ENCODE data around the gene PFAS. TPM values are rescaled to one million over a fixed set of nuclear protein-coding genes. Genes with fewer than 3 reads are reported as not detected.

The PFAS gene
- total and polyA plus RNA-seq, 10 of the 15 experiments (the other 5 are each of a cell fraction or from before 2014, with no cell fraction given) = 13.9 to 122 (median 47.2) TPM

DNA sequence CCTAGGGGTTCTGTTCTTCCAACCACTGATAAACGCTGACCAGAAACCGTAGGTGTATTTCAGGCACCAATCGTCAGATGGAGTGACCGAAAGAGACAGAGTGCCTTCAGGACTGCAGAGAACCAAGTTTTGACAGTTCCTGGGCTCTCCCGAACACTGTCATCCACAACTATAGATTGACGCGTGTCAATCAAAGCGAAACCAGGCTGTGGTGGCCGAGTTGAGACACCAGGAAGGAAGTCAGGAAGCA, 26.8 kb upstream of the PFAS start:
- no peak for DNase-seq (ENCODE audit: low read depth, low spot score)
- no peaks in the 10 kb centered on the region for H3K79me2 ChIP-seq (ENCODE audit: control insufficient read depth, insufficient read depth, low read length)
- SMC1A ChIA-PET (ENCODE audit: uncharacterized antibody, unreplicated experiment) = interaction anchor here (1.5 to 6.7 kb wide), 12 partner anchors 11 to 103 kb away, joined by 4 to 64 read pairs (median 22); partner anchors contain the start of genes AURKB, BORCS6, CTC1 and PFAS
- H3K9ac ChIP-seq (ENCODE audit: control insufficient read depth, insufficient read depth, low read length) = peak overlapping the region; percentile 95
- RAD21 ChIA-PET (ENCODE audit: unreplicated experiment) = interaction anchor here (0.9 to 6.5 kb wide), 16 partner anchors 11 to 103 kb away, joined by 3 to 117 read pairs (median 9); partner anchors contain the start of genes AURKB, BORCS6, CTC1 and PFAS
- H3K27ac ChIP-seq (ENCODE audit: control insufficient read depth, insufficient read depth) = peak overlapping the region; percentile 97
- no peak for FAIRE-seq
- POLR2A ChIA-PET = interaction anchor here (1.0 to 9.0 kb wide), 15 partner anchors 12 to 102 kb away, joined by 3 to 161 read pairs (median 8); partner anchors contain the start of genes AURKB, BORCS6, CTC1 and PFAS
- no peaks in the 10 kb centered on the region for H4K20me1 ChIP-seq (ENCODE audit: control insufficient read depth, insufficient read depth)
- in situ Hi-C loops (cut with MboI) = loop anchor here (5.0 kb wide), 2 partner anchors 35 to 95 kb away; no protein-coding TSS in a partner anchor
- H3K27me3 ChIP-seq (replicated peaks in 1 of 2; ENCODE audit: control insufficient read depth in 2 of 2, insufficient read depth in 2 of 2, low read length in 1 of 2) = no peaks in the 10 kb centered on the region
- intact Hi-C loops (cut with micrococcal nuclease; ENCODE audit: unreplicated experiment) = loop anchor here (1.0 to 5.0 kb wide), 5 partner anchors 25 to 103 kb away; no protein-coding TSS in a partner anchor
- H3K36me3 ChIP-seq (ENCODE audit: control insufficient read depth in 2 of 2, insufficient read depth in 2 of 2, low read length in 1 of 2) = peaks cover 1 to 2% of the 10 kb centered on the region in 2 experiments; a peak in 2 of 4 replicates
- H3K4me3 ChIP-seq = peak overlapping the region; percentile 83
- H3K9me3 ChIP-seq (replicated peaks; ENCODE audit: control insufficient read depth, insufficient read depth, low read length) = no peaks in the 10 kb centered on the region
- peak overlapping the region; percentile 33 for H2AFZ ChIP-seq (ENCODE audit: control insufficient read depth, low read depth, low read length)
- 0% methylated on average over 9 of the region's 9 CpGs for WGBS (ENCODE audit: insufficient coverage, insufficient replicate concordance, low lambda C conversion rate, missing lambda C conversion rate)
- no peak for ATAC-seq
- peaks cover 27% of the 10 kb centered on the region for H3K4me1 ChIP-seq (ENCODE audit: control insufficient read depth, insufficient read depth, low read length)
- CTCF ChIA-PET = interaction anchor here (1.5 to 5.0 kb wide), 15 partner anchors 12 to 154 kb away, joined by 5 to 56 read pairs (median 12); partner anchors contain the start of genes ALOXE3, AURKB, BORCS6 and CTC1
- H3K4me2 ChIP-seq (ENCODE audit: control insufficient read depth, insufficient read depth) = peak overlapping the region; percentile 99
- no TSS peak for BruUV-seq (replicated peaks)
- no peak for TF ChIP-seq CEBPB (IDR thresholded peaks at IDR 0.05; ENCODE audit: borderline replicate concordance in 1 of 2, low read depth in 2 of 2, low read length in 2 of 2)
- no peak for TF ChIP-seq ZBTB4 (CRISPR knock-in tag; IDR thresholded peaks at IDR 0.05)
- no peak for TF ChIP-seq ZNF207 (IDR thresholded peaks at IDR 0.05; ENCODE audit: borderline replicate concordance)
- TF ChIP-seq, protein P1, sequence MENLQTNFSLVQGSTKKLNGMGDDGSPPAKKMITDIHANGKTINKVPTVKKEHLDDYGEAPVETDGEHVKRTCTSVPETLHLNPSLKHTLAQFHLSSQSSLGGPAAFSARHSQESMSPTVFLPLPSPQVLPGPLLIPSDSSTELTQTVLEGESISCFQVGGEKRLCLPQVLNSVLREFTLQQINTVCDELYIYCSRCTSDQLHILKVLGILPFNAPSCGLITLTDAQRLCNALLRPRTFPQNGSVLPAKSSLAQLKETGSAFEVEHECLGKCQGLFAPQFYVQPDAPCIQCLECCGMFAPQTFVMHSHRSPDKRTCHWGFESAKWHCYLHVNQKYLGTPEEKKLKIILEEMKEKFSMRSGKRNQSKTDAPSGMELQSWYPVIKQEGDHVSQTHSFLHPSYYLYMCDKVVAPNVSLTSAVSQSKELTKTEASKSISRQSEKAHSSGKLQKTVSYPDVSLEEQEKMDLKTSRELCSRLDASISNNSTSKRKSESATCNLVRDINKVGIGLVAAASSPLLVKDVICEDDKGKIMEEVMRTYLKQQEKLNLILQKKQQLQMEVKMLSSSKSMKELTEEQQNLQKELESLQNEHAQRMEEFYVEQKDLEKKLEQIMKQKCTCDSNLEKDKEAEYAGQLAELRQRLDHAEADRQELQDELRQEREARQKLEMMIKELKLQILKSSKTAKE (IDR thresholded peaks at IDR 0.05; ENCODE audit: low read depth, poor library complexity, severe bottlenecking) = no peak
- no peak for TF ChIP-seq IKZF1 (conservative IDR thresholded peaks at IDR 0.05)
- 0 out of 2 replicates have a peak, but pooled peaks have one; percentile 36 for TF ChIP-seq RUNX3 (IDR thresholded peaks at IDR 0.05; ENCODE audit: low read length)
- TF ChIP-seq IRF4 (IDR thresholded peaks at IDR 0.05; ENCODE audit: low read depth, low read length) = no peak
- TF ChIP-seq EED (IDR thresholded peaks at IDR 0.05; ENCODE audit: low read depth) = peak; percentile 10; the same call in 1 of the 2 replicates
- TF ChIP-seq SUPT20H (IDR thresholded peaks at IDR 0.05; ENCODE audit: borderline replicate concordance, control insufficient read depth, low read depth, low read length) = no peak
- TF ChIP-seq PBX3 (IDR thresholded peaks at IDR 0.05; ENCODE audit: insufficient replicate concordance, low read depth, low read length) = peak; percentile 95
- no peak for TF ChIP-seq ZNF274 (IDR thresholded peaks at IDR 0.05; ENCODE audit: insufficient read depth, insufficient read length)
- no peak for TF ChIP-seq SIX5 (IDR thresholded peaks at IDR 0.05; ENCODE audit: low read depth, low read length, severe bottlenecking)
- TF ChIP-seq CBX3 (IDR thresholded peaks at IDR 0.05; ENCODE audit: borderline replicate concordance, low read depth) = no peak
- TF ChIP-seq CTCF (IDR thresholded peaks at IDR 0.05 in 2 of 3, conservative IDR thresholded peaks at IDR 0.05 in 1 of 3; ENCODE audit: control insufficient read depth in 2 of 3, extremely low read depth in 1 of 3, insufficient read depth in 1 of 3, low read depth in 3 of 3, low read length in 3 of 3) = no peak
- TF ChIP-seq JUND (IDR thresholded peaks at IDR 0.05; ENCODE audit: low read depth, low read length) = no peak

Measured in GM12878 (cell line).